HT1080 (cell line): ENCODE results near the gene SEPTIN12. TPM values are rescaled to one million over a fixed set of nuclear protein-coding genes. Genes with fewer than 3 reads are reported as not detected.
A peak's percentile ranks its signal among the peaks of the same experiment; 100 is the strongest.
"Not testable (repeated sequence)": the region's sequence is repeated elsewhere in the genome, so short reads cannot be mapped to it uniquely, and the experiment has no call there.

Experiments
- DNase-seq: peaks from one replicate; pipeline ENCODE4 v3.0.0-alpha.2; 2015; ENCODE audit warnings: low read depth
- total RNA-seq: library from RNA; depleted of rRNA; stranded (reverse); fragments of >200 nt; shearing (Covaris generic); gene quantifications from 2 replicates; pipeline ENCODE4 v1.2.3, GENCODE V29; 2014

Gene SEPTIN12
- total RNA-seq, 1 experiment from 2014 or later = not detected

GRCh38 chr16:4760221-4760910 lies 27.8 kb downstream of the SEPTIN12 start:
- DNase-seq = no peak

- no peak for DNase-seq
These were observed 32.5 kb downstream of the SEPTIN12 start for GRCh38 chr16:4755687-4756086.

GRCh38 chr16:4754865-4755264 lies 33.3 kb downstream of the SEPTIN12 start:
- no peak for DNase-seq

GRCh38 chr16:4753227-4753626 lies 34.9 kb downstream of the SEPTIN12 start:
- no peak for DNase-seq

- DNase-seq = no peak
These were observed 35.6 kb downstream of the SEPTIN12 start for GRCh38 chr16:4752351-4753100.

GRCh38 chr16:4750896-4751295 lies 37.2 kb downstream of the SEPTIN12 start:
- no peak for DNase-seq

- no peak for DNase-seq
These were observed 38.4 kb downstream of the SEPTIN12 start for GRCh38 chr16:4749700-4750257.

- no peak for DNase-seq
These were observed 39.3 kb downstream of the SEPTIN12 start for GRCh38 chr16:4748682-4749411.

GRCh38 chr16:4747906-4748681 lies 40.1 kb downstream of the SEPTIN12 start:
- DNase-seq = no peak

GRCh38 chr16:4746991-4747574 lies 41.1 kb downstream of the SEPTIN12 start:
- no peak for DNase-seq

GRCh38 chr16:4746215-4746614 lies 41.9 kb downstream of the SEPTIN12 start:
- DNase-seq = no peak

- no peak for DNase-seq
These were observed 42.9 kb downstream of the SEPTIN12 start for GRCh38 chr16:4745274-4745569.

- DNase-seq = no peak
These were observed 43.4 kb downstream of the SEPTIN12 start for GRCh38 chr16:4744555-4745273.

GRCh38 chr16:4743226-4743878 lies 44.8 kb downstream of the SEPTIN12 start:
- no peak for DNase-seq

GRCh38 chr16:4738370-4738769 lies 49.8 kb downstream of the SEPTIN12 start:
- DNase-seq = not testable (repeated sequence)

- DNase-seq = no peak
These were observed 50.6 kb downstream of the SEPTIN12 start for GRCh38 chr16:4737545-4737944.

GRCh38 chr16:4736546-4736945 lies 51.6 kb downstream of the SEPTIN12 start:
- no peak for DNase-seq

GRCh38 chr16:4734730-4735535 lies 53.2 kb downstream of the SEPTIN12 start:
- peak; percentile 66 for DNase-seq
